IMR-90 (cell line): ENCODE measurements around the gene PAMR1. TPM values are rescaled to one million over a fixed set of nuclear protein-coding genes. Genes with fewer than 3 reads are reported as not detected.

Experiments used
- ATAC-seq: fragments of 200-7000 bp; cut with Tn5 transposase; 2 replicates; pipeline ENCODE4 v1.9.1; 2020; ENCODE audit warnings: low read depth, mild to moderate bottlenecking, moderate library complexity
- BruUV-seq: library from RNA; stranded (reverse); fragments of 400-500 nt; replicated peaks from 2 replicates; lab custom pipeline; 2021; lab: Mats Ljungman, UMichigan
- CTCF ChIA-PET: fragments of 300-600 bp; formaldehyde crosslinking; extraction: SDS; loops from one replicate; lab custom pipeline; 2021; ENCODE audit warnings: antibody characterized with exemption; lab: Yijun Ruan, JAX
- POLR2A ChIA-PET: fragments of 300-600 bp; sonication (Branson Sonifier 250); formaldehyde crosslinking; loops from one replicate; lab custom pipeline; 2022; ENCODE audit warnings: antibody characterized with exemption; ENCODE audit not compliant: unreplicated experiment; lab: Charles Lee
- DNase-seq: peaks from one replicate; pipeline ENCODE4 v3.0.0; 2013
- H2AFZ ChIP-seq: replicated peaks from 2 replicates; pipeline ENCODE3; 2013; ENCODE audit warnings: low read length, mild to moderate bottlenecking; ENCODE audit not compliant: poor library complexity
- H2AK5ac ChIP-seq: 2 replicates; pipeline ENCODE4 v1.6.1; 2013; ENCODE audit warnings: low read depth, low read length, inconsistent platforms
- H2AK9ac ChIP-seq: replicated peaks from 2 replicates; pipeline ENCODE3; 2013; ENCODE audit warnings: mild to moderate bottlenecking, low read depth, low read length, moderate library complexity; ENCODE audit not compliant: poor library complexity
- H2BK120ac ChIP-seq: 2 replicates; pipeline ENCODE4 v1.6.1; 2013; ENCODE audit warnings: low read depth, low read length, inconsistent platforms
- H2BK15ac ChIP-seq: 3 replicates; pipeline ENCODE4 v1.6.1; 2013; ENCODE audit warnings: low read depth, low read length, inconsistent platforms
- H2BK20ac ChIP-seq: 2 replicates; pipeline ENCODE4 v1.6.1; 2013; ENCODE audit warnings: low read depth, mild to moderate bottlenecking, inconsistent platforms, low read length, moderate library complexity
- H2BK5ac ChIP-seq: 2 replicates; pipeline ENCODE4 v1.6.1; 2013; ENCODE audit warnings: mild to moderate bottlenecking, low read depth, low read length, inconsistent platforms; ENCODE audit not compliant: poor library complexity, severe bottlenecking
- H3K14ac ChIP-seq: replicated peaks from 2 replicates; pipeline ENCODE4 v1.6.1; 2013; ENCODE audit warnings: low read depth, low read length, inconsistent platforms
- H3K18ac ChIP-seq: 2 replicates; pipeline ENCODE4 v1.6.1; 2013; ENCODE audit warnings: low read depth, low read length, control low read depth
- H3K23ac ChIP-seq: 2 replicates; pipeline ENCODE4 v1.6.1; 2013; ENCODE audit warnings: low read depth, low read length, inconsistent platforms
- H3K27ac ChIP-seq: 2 replicates; pipeline ENCODE4 v1.5.1; 2013; ENCODE audit warnings: mild to moderate bottlenecking, control low read depth, low read length; ENCODE audit not compliant: insufficient read depth
- H3K27me3 ChIP-seq: 2 replicates; pipeline ENCODE4 v1.6.1; 2013; ENCODE audit warnings: low read length; ENCODE audit not compliant: control insufficient read depth, insufficient read depth
- H3K36me3 ChIP-seq: 2 replicates; pipeline ENCODE4 v1.6.1; 2013; ENCODE audit warnings: low read length, mixed read lengths; ENCODE audit not compliant: control insufficient read depth, insufficient read depth
- H3K4ac ChIP-seq: 2 replicates; pipeline ENCODE4 v1.6.1; 2013; ENCODE audit warnings: low read depth, low read length, inconsistent platforms
- H3K4me1 ChIP-seq: 2 replicates; pipeline ENCODE4 v1.6.1; 2013; ENCODE audit warnings: low read length, mixed read lengths; ENCODE audit not compliant: control insufficient read depth, insufficient read depth
- H3K4me2 ChIP-seq: 2 replicates; pipeline ENCODE4 v1.6.1; 2013; ENCODE audit warnings: low read depth, mild to moderate bottlenecking, control low read depth, low read length, moderate library complexity
- H3K4me3 ChIP-seq: 2 replicates; pipeline ENCODE4 v1.5.1; 2013; ENCODE audit warnings: low read depth, mild to moderate bottlenecking, control low read depth, low read length, moderate library complexity; ENCODE audit not compliant: insufficient read depth
- H3K56ac ChIP-seq: 2 replicates; pipeline ENCODE4 v1.6.1; 2013; ENCODE audit warnings: low read length, inconsistent platforms; ENCODE audit not compliant: insufficient read depth; ENCODE audit errors: extremely low read depth
- H3K79me1 ChIP-seq, 2 experiments: 2 replicates each; pipeline ENCODE4 v1.6.1; 2013; ENCODE audit warnings: low read length in 2 of 2, inconsistent platforms in 1 of 2, low read depth in 1 of 2
- H3K9ac ChIP-seq: 2 replicates; pipeline ENCODE4 v1.6.1; 2013; ENCODE audit warnings: low read depth, low read length, control low read depth
- H3K9me1 ChIP-seq: 2 replicates; pipeline ENCODE4 v1.6.1; 2013; ENCODE audit warnings: low read length, inconsistent platforms; ENCODE audit not compliant: insufficient read depth
- H3K9me3 ChIP-seq: 2 replicates; pipeline ENCODE4 v1.6.1; 2013; ENCODE audit warnings: low read length; ENCODE audit not compliant: control insufficient read depth, insufficient read depth
- H4K20me1 ChIP-seq: 2 replicates; pipeline ENCODE4 v1.6.1; 2013; ENCODE audit warnings: low read length, inconsistent platforms; ENCODE audit not compliant: insufficient read depth
- H4K5ac ChIP-seq: 2 replicates; pipeline ENCODE4 v1.6.1; 2013; ENCODE audit warnings: mild to moderate bottlenecking, low read depth, low read length, control low read depth
- H4K8ac ChIP-seq, 2 experiments: 2 replicates each; pipeline ENCODE4 v1.6.1; 2013; ENCODE audit warnings: low read depth in 2 of 2, low read length in 2 of 2, control low read depth in 1 of 2, inconsistent platforms in 1 of 2
- H4K91ac ChIP-seq: 2 replicates; pipeline ENCODE4 v1.6.1; 2013; ENCODE audit warnings: low read depth, low read length, inconsistent platforms; ENCODE audit not compliant: insufficient read depth
- BHLHE40 ChIP-seq: fragments of 150-350 bp; IDR thresholded peaks from 2 replicates; pipeline ENCODE4 v1.6.1; 2016; ENCODE audit warnings: mild to moderate bottlenecking, low read depth, low read length
- CEBPB ChIP-seq: IDR thresholded peaks from 2 replicates; pipeline ENCODE4 v1.6.1; 2012; ENCODE audit warnings: low read depth, low read length, improper control_type of control experiment
- CTCF ChIP-seq: conservative IDR thresholded peaks from 2 replicates; pipeline ENCODE4 v1.5.1; 2012; ENCODE audit warnings: mild to moderate bottlenecking, low read depth, low read length, improper control_type of control experiment
- FOS ChIP-seq: fragments of 150-350 bp; IDR thresholded peaks from 2 replicates; pipeline ENCODE4 v1.6.1; 2016; ENCODE audit warnings: low read depth, low read length
- MAFK ChIP-seq: IDR thresholded peaks from 2 replicates; pipeline ENCODE4 v1.6.1; 2012; ENCODE audit warnings: low read depth, low read length, improper control_type of control experiment
- MAZ ChIP-seq: IDR thresholded peaks from 2 replicates; pipeline ENCODE4 v1.6.1; 2012; ENCODE audit warnings: low read depth, mild to moderate bottlenecking, low read length, improper control_type of control experiment, moderate library complexity, borderline replicate concordance
- MXI1 ChIP-seq: IDR thresholded peaks from 2 replicates; pipeline ENCODE4 v1.6.1; 2012; ENCODE audit warnings: low read depth, mild to moderate bottlenecking, low read length, moderate library complexity, borderline replicate concordance
- NFE2L2 ChIP-seq: fragments of 150-350 bp; IDR thresholded peaks from 2 replicates; pipeline ENCODE4 v1.6.1; 2016; ENCODE audit warnings: low read depth, mild to moderate bottlenecking, low read length
- POLR2A ChIP-seq: IDR thresholded peaks from 2 replicates; pipeline ENCODE4 v1.6.1; 2012; ENCODE audit warnings: mild to moderate bottlenecking, low read depth, low read length
- RAD21 ChIP-seq: IDR thresholded peaks from 2 replicates; pipeline ENCODE4 v1.6.1; 2012; ENCODE audit warnings: low read length, improper control_type of control experiment
- WGBS, 2 experiments: methylation state at CpG; one replicate each; pipeline versions ENCODE4 v1.1.5 to v1.1.7; 2013; ENCODE audit warnings: missing lambda C conversion rate in 2 of 2; ENCODE audit not compliant: insufficient read length in 1 of 2; ENCODE audit errors: extremely low coverage in 2 of 2; 5-methylcytosine and 5-hydroxymethylcytosine counted together
- dilution Hi-C: fragments of 300-500 bp; cut with HindIII; formaldehyde crosslinking; loops from one replicate; pipeline ENCODE4 v1.14.3; 2018; ENCODE audit warnings: low sequenced_read_pairs; ENCODE audit not compliant: unreplicated experiment
- in situ Hi-C: fragments of 300-500 bp; cut with MboI; formaldehyde crosslinking; loops from 3 replicates; pipeline ENCODE4 v1.14.3; 2019; ENCODE audit warnings: low sequenced_read_pairs, inconsistent platforms, mixed read lengths
- intact Hi-C: fragments of 100-400 bp; cut with micrococcal nuclease; formaldehyde crosslinking; loops from 2 replicates; pipeline ENCODE4 v1.10.0; 2022
- polyA plus RNA-seq, 3 experiments: library from polyadenylated mRNA; depleted of rRNA; stranded (reverse); fragments of >200 nt; gene quantifications; 2 replicates each; pipeline ENCODE4 v1.2.3, GENCODE V29; 2012; ENCODE audit warnings: low replicate concordance in 1 of 3
- total RNA-seq: library from RNA; depleted of rRNA; stranded (reverse); fragments of >200 nt; gene quantifications from 2 replicates; pipeline ENCODE4 v1.2.3, GENCODE V29; 2012

PAMR1 gene
- total and polyA plus RNA-seq, 2 of the 4 experiments (the other 2 are of a cell fraction): 70.7 to 80.7 TPM

- WGBS, 2 experiments: no CpG with 5 or more reads among the region's 2 CpGs
- peak overlapping the region; percentile 85 for H3K23ac ChIP-seq
- TF ChIP-seq CEBPB: peak; percentile 36
- no peak for TF ChIP-seq POLR2A
- TF ChIP-seq MXI1: no peak
- TF ChIP-seq FOS: no peak
- peak; percentile 12; the same call in 1 of the 2 replicates for TF ChIP-seq RAD21
- no peak; the same call in 1 of the 2 replicates for TF ChIP-seq MAFK
- no peak for TF ChIP-seq CTCF
- TF ChIP-seq NFE2L2: no peak
- no peak for TF ChIP-seq MAZ
- TF ChIP-seq BHLHE40: no peak
- H3K4me2 ChIP-seq: peak overlapping the region; percentile 40
- peaks cover 18% of the 10 kb centered on the region for H3K4me1 ChIP-seq
- intact Hi-C loops (no loop called here), dilution Hi-C loops (no loop called here), in situ Hi-C loops (no loop called here)
- peak overlapping the region; percentile 88 for H3K27ac ChIP-seq
- peak overlapping the region; percentile 95 for H3K14ac ChIP-seq
- H2BK120ac ChIP-seq: peak overlapping the region; percentile 96
- peak overlapping the region; percentile 73 for H3K4ac ChIP-seq
- H2AK9ac ChIP-seq: no peak overlapping the region
- H3K79me1 ChIP-seq: peaks cover 3 to 16% of the 10 kb centered on the region in 2 experiments; a peak in 2 of 4 replicates
- H4K20me1 ChIP-seq: no peaks in the 10 kb centered on the region
- peak overlapping the region; percentile 90 for H2BK15ac ChIP-seq
- H3K36me3 ChIP-seq: no peaks in the 10 kb centered on the region
- peak overlapping the region; percentile 82 for H2AFZ ChIP-seq
- H3K4me3 ChIP-seq: no peak overlapping the region
- ChIA-PET POLR2A (interaction anchor here (0.7 kb wide), 1 partner anchor 10 kb away, joined by 3 read pairs; no protein-coding TSS in a partner anchor), CTCF (no interaction called here)
- DNase-seq (peak; percentile 98), ATAC-seq (peak; percentile 66)
- no peaks in the 10 kb centered on the region for H3K27me3 ChIP-seq
- peak overlapping the region; percentile 76 for H4K5ac ChIP-seq
- H4K8ac ChIP-seq: peak overlapping the region; percentile 8 to 89
- peak overlapping the region; percentile 88 for H2BK5ac ChIP-seq
- H2BK20ac ChIP-seq: peak overlapping the region; percentile 88
- H3K18ac ChIP-seq: peak overlapping the region; percentile 84
- no peak overlapping the region; the same call in 1 of the 2 replicates for H3K9ac ChIP-seq
- peaks cover 20% of the 10 kb centered on the region for H3K9me1 ChIP-seq
- BruUV-seq: no TSS peak
- peak overlapping the region; percentile 88 for H2AK5ac ChIP-seq
- H4K91ac ChIP-seq: peak overlapping the region; percentile 93
- peak overlapping the region; percentile 76 for H3K56ac ChIP-seq
- H3K9me3 ChIP-seq: no peaks in the 10 kb centered on the region
Observed at GRCh38 chr11:35529971-35530495, 4.6 kb upstream of the PAMR1 start.
